Activated naive CD8-positive, alpha-beta T cell treated with anti-CD3 and anti-CD28 coated beads, Interleukin-2, amount 10 ng/mL, durations not matched to agents 7 days and 5 days (primary cell): ENCODE results near the gene OSM. TPM values are rescaled to one million over a fixed set of nuclear protein-coding genes. Genes with fewer than 3 reads are reported as not detected.

ENCODE experiments used
- ATAC-seq: fragments of 150-1000 bp; cut with Tn5 transposase; one replicate; pipeline ENCODE4 v1.10.0; 2021; ENCODE audit warnings: low read depth, moderate library complexity
- POLR2A ChIA-PET: fragments of 350-600 bp; sonication (Branson Sonifier 250); formaldehyde crosslinking; loops from one replicate; lab custom pipeline; 2021; ENCODE audit warnings: antibody characterized with exemption; lab: Charles Lee
- DNase-seq: peaks from one replicate; pipeline ENCODE4 v3.0.0; 2021
- H3K27ac Mint-ChIP-seq: one replicate; pipeline ENCODE4 v1.8.0; 2022; ENCODE audit warnings: mild to moderate bottlenecking, mixed read lengths
- H3K27me3 Mint-ChIP-seq: one replicate; pipeline ENCODE4 v1.8.0; 2022; ENCODE audit warnings: mild to moderate bottlenecking, moderate library complexity, mixed read lengths
- H3K36me3 Mint-ChIP-seq: one replicate; pipeline ENCODE4 v1.8.0; 2021; ENCODE audit warnings: mild to moderate bottlenecking, mixed read lengths
- H3K4me1 Mint-ChIP-seq: one replicate; pipeline ENCODE4 v1.8.0; 2021; ENCODE audit warnings: mixed read lengths
- H3K4me3 Mint-ChIP-seq: one replicate; pipeline ENCODE4 v1.8.0; 2022; ENCODE audit warnings: mild to moderate bottlenecking, moderate library complexity, mixed read lengths
- H3K9me3 Mint-ChIP-seq: one replicate; pipeline ENCODE4 v1.8.0; 2021; ENCODE audit warnings: mixed read lengths
- total RNA-seq, 2 experiments: library from RNA; stranded (reverse); gene quantifications; one replicate each; pipeline ENCODE4 v1.2.3, GENCODE V29; 2021

The OSM gene
- total RNA-seq, 2 experiments from 2014 or later, result 125 to 142 TPM

GRCh38 chr22:30306627-30307011, 40.0 kb upstream of the OSM start:
- peak; percentile 25 for ATAC-seq
- Mint-ChIP-seq H3K36me3 (peaks cover 34% of the 10 kb centered on the region), H3K9me3 (no peaks in the 10 kb centered on the region), H3K27me3 (no peaks in the 10 kb centered on the region), H3K27ac (peak overlapping the region; percentile 80), H3K4me3 (peak overlapping the region; percentile 73), H3K4me1 (peaks cover 87% of the 10 kb centered on the region)
- POLR2A ChIA-PET, result interaction anchor here (1.0 to 9.4 kb wide), 7 partner anchors 10 to 117 kb away, joined by 3 to 160 read pairs (median 14); partner anchors contain the start of genes CASTOR1, CCDC157, SF3A1 and TBC1D10A
- no peak for DNase-seq

GRCh38 chr22:30305906-30306626, 39.4 kb upstream of the OSM start:
- H3K27ac Mint-ChIP-seq, result peak overlapping the region; percentile 80
- H3K36me3 Mint-ChIP-seq, result peaks cover 36% of the 10 kb centered on the region
- peak; percentile 27 for ATAC-seq
- POLR2A ChIA-PET, result interaction anchor here (1.0 to 9.4 kb wide), 8 partner anchors 10 to 118 kb away, joined by 3 to 160 read pairs (median 12); partner anchors contain the start of genes CASTOR1, CCDC157, SF3A1 and TBC1D10A
- peaks cover 88% of the 10 kb centered on the region for H3K4me1 Mint-ChIP-seq
- no peaks in the 10 kb centered on the region for H3K27me3 Mint-ChIP-seq
- DNase-seq, result no peak
- H3K9me3 Mint-ChIP-seq, result no peaks in the 10 kb centered on the region
- peak overlapping the region; percentile 73 for H3K4me3 Mint-ChIP-seq

GRCh38 chr22:30305519-30305905, 38.9 kb upstream of the OSM start:
- Mint-ChIP-seq H3K27ac (peak overlapping the region; percentile 80), H3K27me3 (no peaks in the 10 kb centered on the region), H3K9me3 (no peaks in the 10 kb centered on the region), H3K4me3 (peak overlapping the region; percentile 73), H3K36me3 (peaks cover 37% of the 10 kb centered on the region), H3K4me1 (peaks cover 87% of the 10 kb centered on the region)
- ATAC-seq (peak; percentile 85), DNase-seq (peak; percentile 66)
- POLR2A ChIA-PET, result interaction anchor here (0.8 to 9.4 kb wide), 9 partner anchors 10 to 118 kb away, joined by 3 to 160 read pairs (median 4); partner anchors contain the start of genes CASTOR1, CCDC157, SF3A1 and TBC1D10A

DNA sequence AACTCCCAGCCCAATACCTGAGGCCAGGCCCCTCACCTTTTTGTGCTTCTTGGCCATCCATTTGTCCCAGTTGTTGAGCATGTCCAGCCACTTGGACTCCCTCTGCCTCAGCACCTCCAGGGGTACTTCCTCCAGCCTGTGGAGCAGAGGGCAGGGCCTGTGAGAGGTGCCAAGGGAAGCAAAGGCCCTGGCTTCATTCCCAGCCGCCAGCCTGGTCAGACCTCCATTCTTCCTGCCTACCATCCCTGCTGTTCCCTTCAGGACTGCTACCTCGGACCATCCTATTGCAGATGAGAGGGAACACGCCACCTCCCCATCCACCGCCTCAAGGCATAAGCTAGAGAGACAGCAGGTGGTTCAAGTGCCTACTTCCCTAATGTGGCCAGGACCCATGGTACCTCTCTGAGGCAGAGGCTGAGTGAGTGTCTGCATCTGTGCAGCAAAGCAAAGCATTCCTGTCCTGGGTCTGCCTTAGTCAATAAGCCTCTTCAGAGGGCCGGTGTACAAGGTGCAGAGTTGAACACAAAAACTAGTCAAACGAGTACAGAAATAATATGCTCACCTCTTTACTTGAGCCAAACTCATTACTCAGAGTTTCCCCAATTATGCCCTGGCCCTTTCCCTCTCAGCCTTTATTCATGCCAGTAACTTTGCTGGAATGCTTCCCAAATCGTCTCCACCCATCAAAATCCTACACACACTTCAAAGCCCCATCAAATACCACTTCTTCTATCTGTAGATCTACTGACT, 38.0 kb upstream of the OSM start:
- Mint-ChIP-seq H3K4me1 (peaks cover 78% of the 10 kb centered on the region), H3K9me3 (no peaks in the 10 kb centered on the region), H3K4me3 (peak overlapping the region; percentile 73), H3K36me3 (peaks cover 36% of the 10 kb centered on the region), H3K27ac (peak overlapping the region; percentile 80), H3K27me3 (no peaks in the 10 kb centered on the region)
- ATAC-seq (no peak), DNase-seq (no peak)
- POLR2A ChIA-PET, result interaction anchor here (0.8 to 9.4 kb wide), 9 partner anchors 9 to 119 kb away, joined by 3 to 160 read pairs (median 4); partner anchors contain the start of genes CASTOR1, CCDC157, SF3A1 and TBC1D10A

DNA sequence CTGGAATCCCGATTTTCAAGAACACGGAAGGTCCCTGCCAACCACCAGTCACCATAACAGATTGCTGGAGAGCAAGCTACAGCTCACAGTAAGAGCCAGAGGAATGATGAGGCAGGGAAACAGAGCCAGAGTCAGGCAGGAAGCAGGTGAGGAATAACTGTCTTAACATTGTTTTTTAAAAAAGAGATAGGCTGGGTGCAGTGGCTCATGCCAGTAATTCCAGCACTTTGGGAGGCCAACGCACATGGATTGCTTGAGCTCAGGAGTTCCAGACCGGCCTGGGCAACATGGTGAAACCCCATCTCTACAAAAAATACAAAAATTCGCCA, 36.1 kb upstream of the OSM start:
- POLR2A ChIA-PET, result interaction anchor here (1.0 to 9.4 kb wide), 7 partner anchors 10 to 121 kb away, joined by 3 to 160 read pairs (median 6); partner anchors contain the start of genes CASTOR1, CCDC157, SF3A1 and TBC1D10A

DNA sequence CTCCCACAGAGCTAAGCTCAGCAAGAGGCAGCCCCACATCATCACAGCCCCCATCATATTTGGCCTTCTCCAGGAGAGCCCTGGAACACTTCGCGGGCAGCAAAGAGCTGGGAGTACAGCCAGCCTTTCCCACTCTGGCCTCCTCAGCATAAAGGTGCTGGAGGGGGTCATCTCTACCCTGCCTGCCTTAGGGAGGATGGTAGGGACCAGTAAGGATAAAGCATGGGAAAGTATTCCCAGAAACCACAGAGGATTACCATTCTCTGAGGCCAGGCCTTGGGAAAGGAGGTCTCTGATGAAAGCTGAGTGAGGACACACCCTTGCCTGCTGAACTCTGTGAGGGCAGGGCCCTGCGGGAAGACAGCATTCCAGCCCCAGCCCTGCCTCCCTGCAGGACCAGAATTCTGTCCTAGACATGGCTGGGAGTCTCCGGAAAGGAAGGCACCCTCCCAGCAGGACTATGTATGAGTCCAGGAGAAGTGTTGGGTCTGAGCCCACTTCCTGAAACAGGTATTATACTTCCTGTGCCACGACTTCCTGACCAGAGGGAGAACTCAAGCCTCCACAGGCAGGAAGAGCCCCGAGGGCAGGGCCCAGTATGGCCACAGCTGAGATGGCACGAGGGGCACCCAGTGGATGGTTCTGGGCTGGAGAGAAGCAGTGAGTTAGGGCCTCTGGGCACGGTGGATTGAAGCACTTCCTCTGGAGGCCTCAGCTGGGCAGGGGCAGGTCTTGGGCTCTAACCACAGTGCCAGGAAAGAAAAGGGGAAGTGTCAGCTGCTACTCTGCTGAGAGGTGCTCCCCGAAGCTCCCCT, 35.6 kb upstream of the OSM start:
- DNase-seq, result no peak
- Mint-ChIP-seq H3K27ac (peak overlapping the region; percentile 81), H3K36me3 (peaks cover 37% of the 10 kb centered on the region), H3K27me3 (no peaks in the 10 kb centered on the region), H3K4me3 (peak overlapping the region; percentile 56), H3K9me3 (no peaks in the 10 kb centered on the region), H3K4me1 (peaks cover 76% of the 10 kb centered on the region)
- no peak for ATAC-seq
- POLR2A ChIA-PET, result interaction anchor here (1.0 to 9.4 kb wide), 7 partner anchors 11 to 122 kb away, joined by 3 to 160 read pairs (median 6); partner anchors contain the start of genes CASTOR1, CCDC157, SF3A1 and TBC1D10A

More for the DNA sequence above, 36.1 kb upstream of the OSM start:
- Mint-ChIP-seq H3K4me1 (peaks cover 74% of the 10 kb centered on the region), H3K4me3 (peak overlapping the region; percentile 56), H3K36me3 (peaks cover 40% of the 10 kb centered on the region), H3K27ac (peak overlapping the region; percentile 81), H3K9me3 (no peaks in the 10 kb centered on the region), H3K27me3 (no peaks in the 10 kb centered on the region)
- ATAC-seq (no peak), DNase-seq (no peak)

DNA sequence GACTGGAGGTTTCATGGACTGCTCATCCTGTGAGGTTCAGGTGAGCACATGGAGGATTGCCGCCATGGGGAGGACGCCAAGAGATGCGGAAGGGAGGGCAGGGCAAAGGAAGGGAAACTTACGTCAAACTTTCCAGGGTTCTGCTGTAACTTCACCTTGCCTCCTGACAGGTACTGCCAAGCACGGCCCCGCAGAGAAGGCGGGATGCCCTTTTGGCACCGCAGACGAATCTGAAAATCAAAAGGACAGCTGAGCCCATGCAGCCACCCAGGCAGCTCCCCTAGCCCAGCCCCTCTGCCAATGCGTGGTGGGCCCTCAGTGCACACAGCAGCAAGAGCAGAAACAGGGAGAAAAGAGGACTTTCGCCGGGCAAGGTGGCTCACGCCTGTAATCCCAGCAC, 32.7 kb upstream of the OSM start:
- Mint-ChIP-seq H3K36me3 (peaks cover 37% of the 10 kb centered on the region), H3K4me1 (peaks cover 67% of the 10 kb centered on the region), H3K27ac (no peak overlapping the region), H3K9me3 (no peaks in the 10 kb centered on the region), H3K27me3 (no peaks in the 10 kb centered on the region), H3K4me3 (no peak overlapping the region)
- POLR2A ChIA-PET, result interaction anchor here (4.1 to 4.2 kb wide), 2 partner anchors 10 to 28 kb away, joined by 15 to 19 read pairs; partner anchors contain the start of genes CASTOR1 and TBC1D10A
- no peak for DNase-seq
- ATAC-seq, result no peak

DNA sequence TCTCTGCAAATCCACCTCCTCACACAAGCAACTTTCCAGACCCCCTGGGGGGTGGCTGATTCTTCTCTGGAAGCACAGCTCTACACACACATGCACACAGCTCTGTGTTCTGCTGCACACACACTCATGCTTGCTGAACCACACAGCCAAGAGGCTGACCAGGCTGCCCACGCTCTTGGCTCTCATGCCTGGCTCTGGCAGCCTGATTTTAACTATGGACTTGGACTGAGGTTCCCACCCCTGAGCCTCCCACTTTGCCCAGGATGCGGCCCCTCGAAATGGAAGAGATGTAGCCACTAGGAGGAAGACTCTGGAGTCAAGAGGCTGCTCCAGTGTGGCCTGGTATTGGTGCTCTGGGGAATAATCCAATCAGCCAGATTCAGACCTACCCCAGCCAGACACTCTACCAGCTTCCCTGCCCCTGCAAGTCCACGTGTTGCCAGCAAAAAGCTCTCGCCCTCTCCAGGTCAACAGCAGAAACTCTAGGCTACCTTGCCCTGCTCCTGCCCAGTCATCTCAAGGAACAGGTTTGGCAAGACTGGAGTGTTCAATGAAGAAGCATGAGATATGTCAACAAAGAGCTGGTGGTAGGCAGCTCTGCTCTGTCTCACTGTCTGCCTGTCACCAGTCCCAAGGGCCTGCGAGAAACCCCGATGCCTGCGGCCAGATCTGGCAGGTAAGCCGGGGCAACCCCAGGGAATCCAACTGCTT, 31.5 kb upstream of the OSM start:
- H3K4me3 Mint-ChIP-seq, result peak overlapping the region; percentile 28
- peak overlapping the region; percentile 89 for H3K27ac Mint-ChIP-seq
- no peaks in the 10 kb centered on the region for H3K9me3 Mint-ChIP-seq
- H3K4me1 Mint-ChIP-seq, result peaks cover 57% of the 10 kb centered on the region
- ATAC-seq (no peak), DNase-seq (no peak)
- POLR2A ChIA-PET, result interaction anchor here (1.5 to 4.2 kb wide), 3 partner anchors 9 to 58 kb away, joined by 4 to 19 read pairs (median 15); partner anchors contain the start of genes CASTOR1, CCDC157, SF3A1 and TBC1D10A
- no peaks in the 10 kb centered on the region for H3K27me3 Mint-ChIP-seq
- H3K36me3 Mint-ChIP-seq, result peaks cover 40% of the 10 kb centered on the region

DNA sequence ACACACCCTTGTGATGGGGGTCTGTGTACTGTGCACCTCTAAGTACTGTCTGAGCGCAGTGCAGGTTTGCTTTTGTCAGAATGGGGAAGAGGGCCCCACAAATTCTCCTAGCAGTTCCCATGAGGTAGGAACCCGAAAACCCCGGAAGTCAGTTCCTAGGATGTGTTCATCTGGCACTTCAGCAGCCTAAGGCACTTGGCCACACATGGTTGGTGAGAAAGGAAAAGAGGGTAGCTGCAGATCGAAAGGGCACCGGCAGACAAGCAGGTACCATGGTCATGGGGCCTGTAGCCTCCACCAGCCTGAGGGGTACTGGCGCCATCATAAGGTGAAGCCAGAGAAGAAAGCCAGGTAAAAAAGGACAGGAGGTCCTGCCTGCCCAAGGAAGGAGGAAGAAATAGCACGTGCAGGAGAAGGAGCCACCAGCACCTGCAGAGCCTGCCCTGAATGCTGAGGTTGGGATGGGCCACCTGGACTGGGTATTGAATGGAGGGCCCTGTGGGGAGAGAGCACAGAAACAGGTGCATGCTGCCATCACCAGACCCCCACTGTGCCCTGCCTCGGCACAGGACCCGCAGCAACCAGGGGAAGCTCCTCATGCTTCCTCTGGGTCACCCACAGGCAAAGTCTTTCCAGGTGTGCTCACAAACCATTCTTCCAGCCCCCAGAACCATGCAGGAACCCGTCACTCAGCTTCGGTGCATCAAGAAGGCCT, 30.8 kb upstream of the OSM start:
- no peak for ATAC-seq
- peaks cover 37% of the 10 kb centered on the region for H3K36me3 Mint-ChIP-seq
- no peaks in the 10 kb centered on the region for H3K27me3 Mint-ChIP-seq
- H3K27ac Mint-ChIP-seq, result peak overlapping the region; percentile 89
- DNase-seq, result no peak
- peak overlapping the region; percentile 36 for H3K4me3 Mint-ChIP-seq
- H3K4me1 Mint-ChIP-seq, result peaks cover 50% of the 10 kb centered on the region
- POLR2A ChIA-PET, result interaction anchor here (1.5 to 4.2 kb wide), 3 partner anchors 8 to 59 kb away, joined by 4 to 19 read pairs (median 15); partner anchors contain the start of genes CASTOR1, CCDC157, SF3A1 and TBC1D10A
- H3K9me3 Mint-ChIP-seq, result no peaks in the 10 kb centered on the region

GRCh38 chr22:30296833-30297232, 30.2 kb upstream of the OSM start:
- Mint-ChIP-seq H3K9me3 (no peaks in the 10 kb centered on the region), H3K4me1 (peaks cover 45% of the 10 kb centered on the region), H3K4me3 (peak overlapping the region; percentile 36), H3K27ac (peak overlapping the region; percentile 89), H3K36me3 (peaks cover 39% of the 10 kb centered on the region), H3K27me3 (no peaks in the 10 kb centered on the region)
- POLR2A ChIA-PET, result interaction anchor here (0.6 to 4.2 kb wide), 7 partner anchors 8 to 884 kb away, joined by 3 to 19 read pairs (median 4); partner anchors contain the start of genes CASTOR1, CCDC157, SF3A1 and TBC1D10A
- DNase-seq (no peak), ATAC-seq (peak; percentile 23)

GRCh38 chr22:30296324-30296723, 29.7 kb upstream of the OSM start:
- peaks cover 43% of the 10 kb centered on the region for H3K4me1 Mint-ChIP-seq

More at GRCh38 chr22:30296324-30296723, 29.7 kb upstream of the OSM start:
- Mint-ChIP-seq H3K27ac (peak overlapping the region; percentile 89), H3K4me3 (peak overlapping the region; percentile 36), H3K9me3 (no peaks in the 10 kb centered on the region), H3K27me3 (no peaks in the 10 kb centered on the region), H3K36me3 (peaks cover 37% of the 10 kb centered on the region)
- DNase-seq (no peak), ATAC-seq (peak; percentile 62)
- POLR2A ChIA-PET, result interaction anchor here (0.6 to 4.2 kb wide), 7 partner anchors 7 to 883 kb away, joined by 3 to 19 read pairs (median 4); partner anchors contain the start of genes CASTOR1, MTMR3 and TBC1D10A
